ENCODE results near the gene ADD2. TPM values are rescaled to one million over a fixed set of nuclear protein-coding genes. Genes with fewer than 3 reads are reported as not detected.

Gene ADD2
- total RNA-seq, 4 donors from 2014 or later, result 0.40 to 1.9 (median 1.1) TPM

DNA sequence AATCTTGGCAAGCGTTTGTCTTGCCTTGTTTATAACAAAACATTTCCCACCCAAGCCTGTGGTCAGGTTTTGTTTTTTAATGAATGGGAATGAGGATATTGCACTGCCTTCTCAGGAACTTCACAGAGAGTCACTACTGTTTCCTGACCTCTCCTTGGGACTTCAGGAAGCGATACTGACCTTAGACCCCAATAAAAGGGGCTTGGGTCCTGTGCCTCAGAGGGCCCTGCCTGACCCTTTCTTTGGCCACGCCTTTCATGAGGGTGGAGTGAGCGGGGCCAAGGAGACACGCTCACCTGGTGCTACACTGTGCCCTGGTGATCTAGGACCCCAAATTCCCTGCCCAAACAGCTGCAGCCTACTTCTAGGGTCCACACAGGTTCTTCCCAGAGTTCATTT is 121.6 kb downstream of the ADD2 start:
- TF ChIP-seq EP300 (IDR thresholded peaks at IDR 0.05; ENCODE audit: low read depth), result no peak
- no peak for TF ChIP-seq POLR2AphosphoS5 (IDR thresholded peaks at IDR 0.05)
- TF ChIP-seq, protein P1, sequence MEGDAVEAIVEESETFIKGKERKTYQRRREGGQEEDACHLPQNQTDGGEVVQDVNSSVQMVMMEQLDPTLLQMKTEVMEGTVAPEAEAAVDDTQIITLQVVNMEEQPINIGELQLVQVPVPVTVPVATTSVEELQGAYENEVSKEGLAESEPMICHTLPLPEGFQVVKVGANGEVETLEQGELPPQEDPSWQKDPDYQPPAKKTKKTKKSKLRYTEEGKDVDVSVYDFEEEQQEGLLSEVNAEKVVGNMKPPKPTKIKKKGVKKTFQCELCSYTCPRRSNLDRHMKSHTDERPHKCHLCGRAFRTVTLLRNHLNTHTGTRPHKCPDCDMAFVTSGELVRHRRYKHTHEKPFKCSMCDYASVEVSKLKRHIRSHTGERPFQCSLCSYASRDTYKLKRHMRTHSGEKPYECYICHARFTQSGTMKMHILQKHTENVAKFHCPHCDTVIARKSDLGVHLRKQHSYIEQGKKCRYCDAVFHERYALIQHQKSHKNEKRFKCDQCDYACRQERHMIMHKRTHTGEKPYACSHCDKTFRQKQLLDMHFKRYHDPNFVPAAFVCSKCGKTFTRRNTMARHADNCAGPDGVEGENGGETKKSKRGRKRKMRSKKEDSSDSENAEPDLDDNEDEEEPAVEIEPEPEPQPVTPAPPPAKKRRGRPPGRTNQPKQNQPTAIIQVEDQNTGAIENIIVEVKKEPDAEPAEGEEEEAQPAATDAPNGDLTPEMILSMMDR (IDR thresholded peaks at IDR 0.05), result no peak
- TF ChIP-seq POLR2A (IDR thresholded peaks at IDR 0.05), result no peak
- 22 to 59% methylated on average over 1 to 5 of the region's 5 CpGs for WGBS, 2 donors (ENCODE audit: low coverage in 1 of 2)
- in situ Hi-C loops (cut with MboI; ENCODE audit: low pct_ligation_motif_present in 1 of 4, low pct_unique_long_range_greater_than_20kb in 1 of 4, low sequenced_read_pairs in 3 of 4), result no loop called here

DNA sequence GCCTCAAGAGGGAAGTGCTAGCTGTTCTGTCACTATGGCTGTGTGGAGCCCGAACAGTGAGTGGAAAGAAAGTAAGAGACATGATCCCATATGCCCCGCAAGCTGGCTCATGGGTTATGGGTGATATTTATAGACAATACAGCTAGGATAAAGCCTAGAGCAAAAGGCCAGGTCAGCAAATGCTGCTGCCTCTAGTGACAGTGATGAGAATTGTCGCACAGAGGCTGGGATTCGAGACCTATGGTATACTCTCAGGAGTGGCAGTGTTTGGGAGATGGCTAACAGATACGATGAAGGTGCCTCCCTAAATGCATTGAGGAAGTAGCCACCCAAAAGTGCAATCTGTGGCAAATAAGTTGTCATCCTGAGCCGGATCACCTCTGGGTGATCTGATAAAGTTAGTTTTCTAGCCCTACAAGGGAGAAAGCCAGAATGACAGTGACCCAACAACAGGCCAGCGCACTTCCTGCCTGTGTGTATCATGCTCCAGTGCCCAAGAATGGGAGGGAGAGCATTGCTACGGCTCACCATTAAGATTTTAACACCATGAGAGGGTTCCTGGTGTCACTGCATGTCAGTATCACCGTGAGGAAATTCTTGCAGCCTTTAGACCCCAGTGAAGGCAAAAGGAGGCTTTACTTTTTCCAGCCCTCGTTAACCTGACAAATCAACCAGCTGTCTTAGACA is 122.1 kb downstream of the ADD2 start:
- intact Hi-C loops (cut with DNase I; ENCODE audit: low total_unique reads) (no loop called here), in situ Hi-C loops (cut with MboI; ENCODE audit: low pct_ligation_motif_present in 1 of 4, low pct_unique_long_range_greater_than_20kb in 1 of 4, low sequenced_read_pairs in 3 of 4) (no loop called here)
- no peak for DNase-seq
- no peak overlapping the region for H3K27ac ChIP-seq
- H3K4me1 ChIP-seq, result peaks cover 0 to 8% (median 0%) of the 10 kb centered on the region in 4 donors
- H3K27me3 ChIP-seq, result peaks cover 3% of the 10 kb centered on the region
- H3K9me3 ChIP-seq, result no peaks in the 10 kb centered on the region
- 56 to 61% methylated on average over 2 to 10 of the region's 10 CpGs for WGBS, 2 donors (ENCODE audit: low coverage in 1 of 2)
- H3K4me3 ChIP-seq, result no peak overlapping the region
- H3K36me3 ChIP-seq, result no peaks in the 10 kb centered on the region
- TF ChIP-seq POLR2A (IDR thresholded peaks at IDR 0.05), result no peak
- TF ChIP-seq, protein P1 (IDR thresholded peaks at IDR 0.05), result peak in 3 of 5 experiments; percentile 8 to 29 (median 28)

More for the DNA sequence above, 121.6 kb downstream of the ADD2 start:
- Histone ChIP-seq H3K9me3 (no peaks in the 10 kb centered on the region), H3K36me3 (no peaks in the 10 kb centered on the region), H3K27me3 (peaks cover 8% of the 10 kb centered on the region), H3K27ac (no peak overlapping the region), H3K4me1 (peaks cover 0 to 8% (median 0%) of the 10 kb centered on the region in 4 donors), H3K4me3 (no peak overlapping the region)
- DNase-seq, result no peak
- intact Hi-C loops (cut with DNase I; ENCODE audit: low total_unique reads), result no loop called here

DNA sequence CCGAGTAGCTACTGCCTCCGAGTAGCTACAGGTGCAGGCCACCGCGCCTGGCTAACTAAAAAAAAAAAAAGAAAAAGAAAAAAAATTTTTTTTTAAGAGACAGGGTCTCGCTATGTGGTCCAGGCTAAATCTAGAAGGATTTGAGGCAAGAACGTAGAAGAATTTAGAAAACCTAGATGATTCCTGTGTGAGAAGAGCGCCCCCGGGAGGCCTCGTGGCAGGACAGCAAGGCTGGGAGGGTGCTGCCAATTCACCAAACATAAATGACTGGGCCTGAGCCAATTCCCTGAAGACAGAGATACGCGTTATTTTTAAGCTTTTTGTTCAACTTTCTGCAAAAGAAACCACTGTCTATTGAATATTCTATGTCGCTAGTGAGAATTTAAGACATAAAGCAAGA is 124.3 kb downstream of the ADD2 start:
- Histone ChIP-seq H3K36me3 (no peaks in the 10 kb centered on the region), H3K4me3 (no peak overlapping the region), H3K27me3 (peaks cover 6% of the 10 kb centered on the region), H3K4me1 (peaks cover 0 to 8% (median 0%) of the 10 kb centered on the region in 4 donors), H3K27ac (no peak overlapping the region), H3K9me3 (no peaks in the 10 kb centered on the region)
- in situ Hi-C loops (cut with MboI; ENCODE audit: low pct_ligation_motif_present in 1 of 4, low pct_unique_long_range_greater_than_20kb in 1 of 4, low sequenced_read_pairs in 3 of 4), result no loop called here
- intact Hi-C loops (cut with DNase I; ENCODE audit: low total_unique reads), result no loop called here
- WGBS, 2 donors (ENCODE audit: low coverage in 1 of 2), result 48 to 51% methylated on average over 11 to 12 of the region's 12 CpGs
- TF ChIP-seq, protein P1 (IDR thresholded peaks at IDR 0.05), result peak; percentile 32 to 55 (median 49)
- TF ChIP-seq POLR2AphosphoS5 (IDR thresholded peaks at IDR 0.05) (no peak), POLR2A (IDR thresholded peaks at IDR 0.05) (no peak), EP300 (IDR thresholded peaks at IDR 0.05; ENCODE audit: low read depth) (no peak)
- peak; percentile 53 for DNase-seq

DNA sequence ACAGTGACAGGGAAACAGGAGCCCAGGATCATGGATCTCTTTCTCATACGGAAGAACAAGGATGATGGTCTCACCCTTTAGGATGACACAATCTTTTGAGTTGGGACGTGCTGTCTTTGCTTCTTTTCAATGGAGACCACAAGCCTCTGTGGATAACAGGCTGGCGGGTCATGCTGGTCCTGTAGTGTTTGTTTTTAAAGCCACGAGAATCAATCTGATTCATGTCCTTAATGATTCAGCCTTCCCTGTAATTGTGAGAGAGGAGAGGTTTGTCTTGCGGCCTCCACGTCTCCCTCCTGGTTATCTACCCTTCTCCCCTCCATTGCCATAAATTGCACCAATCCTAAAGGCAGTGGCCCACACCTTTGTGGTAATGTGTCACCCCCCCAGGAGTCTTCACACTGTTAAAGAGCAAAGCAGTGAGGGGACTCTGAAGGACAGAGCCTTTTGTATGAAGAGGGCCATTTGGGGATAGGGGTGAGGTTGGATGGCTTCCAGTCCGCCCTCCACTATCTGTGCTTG is 126.7 kb downstream of the ADD2 start:
- H3K36me3 ChIP-seq, result no peaks in the 10 kb centered on the region
- H3K4me3 ChIP-seq, result no peak overlapping the region
- H3K27ac ChIP-seq, result no peak overlapping the region
- peaks cover 6% of the 10 kb centered on the region for H3K27me3 ChIP-seq
- intact Hi-C loops (cut with DNase I; ENCODE audit: low total_unique reads), result no loop called here
- no peak for TF ChIP-seq POLR2AphosphoS5 (IDR thresholded peaks at IDR 0.05)
- no peak for TF ChIP-seq EP300 (IDR thresholded peaks at IDR 0.05; ENCODE audit: low read depth)
- TF ChIP-seq, protein P1 (IDR thresholded peaks at IDR 0.05), result no peak
- no peak for TF ChIP-seq POLR2A (IDR thresholded peaks at IDR 0.05)
- in situ Hi-C loops (cut with MboI; ENCODE audit: low pct_ligation_motif_present in 1 of 4, low pct_unique_long_range_greater_than_20kb in 1 of 4, low sequenced_read_pairs in 3 of 4), result no loop called here
- H3K9me3 ChIP-seq, result no peaks in the 10 kb centered on the region
- 69 to 71% methylated on average over 4 to 7 of the region's 7 CpGs for WGBS, 2 donors (ENCODE audit: low coverage in 1 of 2)
- no peak for DNase-seq
- H3K4me1 ChIP-seq, result peaks cover 0 to 4% (median 0%) of the 10 kb centered on the region in 4 donors

All from transverse colon (tissue), 4 donors.